ENCODE data around the gene EML6. TPM values are rescaled to one million over a fixed set of nuclear protein-coding genes. Genes with fewer than 3 reads are reported as not detected.

EML6 gene
- polyA plus RNA-seq, 2 of the 4 experiments (the other 2 are of a cell fraction): 1.4 to 1.5 TPM

DNA sequence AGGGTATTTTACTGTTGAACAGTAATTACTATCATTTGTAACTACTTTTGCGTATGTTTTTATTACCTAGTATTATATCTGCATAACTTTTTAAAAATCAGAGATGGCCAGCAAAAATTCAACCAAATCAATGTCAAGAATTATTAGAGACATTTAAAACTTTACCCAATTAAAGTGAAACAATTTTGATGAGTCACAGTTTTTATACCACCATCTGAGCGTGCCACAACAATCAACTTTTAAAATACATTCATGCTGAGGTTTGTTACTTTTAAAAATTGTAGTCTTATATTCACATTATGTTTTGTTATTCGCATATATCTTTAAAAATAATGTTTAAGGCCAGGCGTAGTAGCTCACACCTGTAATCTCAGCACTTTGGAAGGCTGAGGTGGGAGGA, 211.9 kb downstream of the EML6 start:
- no peak for FAIRE-seq
- DNase-seq (ENCODE audit: low read depth in 1 of 2, low spot score in 1 of 2): no peak
- no peak for TF ChIP-seq SREBF2 (IDR thresholded peaks at IDR 0.05)
- TF ChIP-seq FOXS1 (CRISPR knock-in tag; IDR thresholded peaks at IDR 0.05): no peak
- peak; percentile 67 for TF ChIP-seq MAFK (IDR thresholded peaks at IDR 0.05; ENCODE audit: partially characterized antibody)
- no peak for TF ChIP-seq E2F6 (IDR thresholded peaks at IDR 0.05; ENCODE audit: borderline replicate concordance, low read depth)
- no peak for TF ChIP-seq PHF8 (IDR thresholded peaks at IDR 0.05; ENCODE audit: borderline replicate concordance, low read depth)
- 0 out of 2 replicates have a peak, but pooled peaks have one; percentile 22 for TF ChIP-seq NFE2L2 (conservative IDR thresholded peaks at IDR 0.05; ENCODE audit: low read length)
- TF ChIP-seq ZNF302 (CRISPR knock-in tag; IDR thresholded peaks at IDR 0.05): no peak
- no peak for TF ChIP-seq CTCF (IDR thresholded peaks at IDR 0.05)
- POLR2A ChIA-PET: no interaction called here
- no peak overlapping the region for H3K27ac ChIP-seq
- no peak overlapping the region for H3K4me3 ChIP-seq
- WGBS (ENCODE audit: missing lambda C conversion rate): 84% methylated on average over 4 of the region's 4 CpGs
- no peak for ATAC-seq
- no peaks in the 10 kb centered on the region; the same call in 1 of the 3 replicates for H3K9me3 ChIP-seq
- no peaks in the 10 kb centered on the region for H3K4me1 ChIP-seq
- no peak overlapping the region for H3K4me2 ChIP-seq
- CTCF ChIA-PET: no interaction called here

GRCh38 chr2:54936766-54937165, 213.3 kb downstream of the EML6 start:
- CTCF ChIA-PET: interaction anchor here (1.2 to 1.7 kb wide), 3 partner anchors 9 to 115 kb away, joined by 3 to 4 read pairs (median 3); no protein-coding TSS in a partner anchor
- no peak overlapping the region for H3K4me3 ChIP-seq
- 74% methylated on average over 8 of the region's 8 CpGs for WGBS (ENCODE audit: missing lambda C conversion rate)
- no peak for FAIRE-seq
- no peak overlapping the region for H3K4me2 ChIP-seq
- no peaks in the 10 kb centered on the region for H3K4me1 ChIP-seq
- POLR2A ChIA-PET: no interaction called here
- H3K27ac ChIP-seq: no peak overlapping the region
- H3K9me3 ChIP-seq: no peaks in the 10 kb centered on the region; the same call in 1 of the 3 replicates
- DNase-seq (ENCODE audit: low read depth in 1 of 2, low spot score in 1 of 2): no peak
- no peak for ATAC-seq
- TF ChIP-seq, protein P1, sequence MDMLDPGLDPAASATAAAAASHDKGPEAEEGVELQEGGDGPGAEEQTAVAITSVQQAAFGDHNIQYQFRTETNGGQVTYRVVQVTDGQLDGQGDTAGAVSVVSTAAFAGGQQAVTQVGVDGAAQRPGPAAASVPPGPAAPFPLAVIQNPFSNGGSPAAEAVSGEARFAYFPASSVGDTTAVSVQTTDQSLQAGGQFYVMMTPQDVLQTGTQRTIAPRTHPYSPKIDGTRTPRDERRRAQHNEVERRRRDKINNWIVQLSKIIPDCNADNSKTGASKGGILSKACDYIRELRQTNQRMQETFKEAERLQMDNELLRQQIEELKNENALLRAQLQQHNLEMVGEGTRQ (IDR thresholded peaks at IDR 0.05): no peak
- TF ChIP-seq CBX2 (IDR thresholded peaks at IDR 0.05; ENCODE audit: borderline replicate concordance, low read depth) (no peak), BCL3 (IDR thresholded peaks at IDR 0.05) (no peak), KDM5A (IDR thresholded peaks at IDR 0.05) (no peak), SREBF2 (IDR thresholded peaks at IDR 0.05) (no peak), TP53 (CRISPR knock-in tag; IDR thresholded peaks at IDR 0.05) (no peak), EHMT2 (IDR thresholded peaks at IDR 0.05; ENCODE audit: low read depth) (no peak), HMGXB4 (CRISPR knock-in tag; IDR thresholded peaks at IDR 0.05; ENCODE audit: borderline replicate concordance) (no peak), RFX5 (IDR thresholded peaks at IDR 0.05) (no peak), RNF2 (IDR thresholded peaks at IDR 0.05; ENCODE audit: borderline replicate concordance, low read depth) (no peak)

Data from A549 (cell line).